Adipocyte (in vitro differentiated cells): ENCODE results near the gene MPST.
A peak's percentile ranks its signal among the peaks of the same experiment; 100 is the strongest.

Source experiments
- DNase-seq: peaks from one replicate; pipeline ENCODE4 v3.0.0-alpha.2; 2015; ENCODE audit warnings: low read depth
- H3K27me3 ChIP-seq: replicated peaks from 2 replicates; pipeline ENCODE4 v1.7.0; 2013; ENCODE audit warnings: mild to moderate bottlenecking, low read length, moderate library complexity; ENCODE audit not compliant: control insufficient read depth, insufficient read depth
- H3K36me3 ChIP-seq: 2 replicates; pipeline ENCODE4 v1.7.0; 2013; ENCODE audit warnings: low read length, mild to moderate bottlenecking, moderate library complexity; ENCODE audit not compliant: control insufficient read depth, insufficient read depth, severe bottlenecking
- H3K4me1 ChIP-seq: 2 replicates; pipeline ENCODE4 v1.7.0; 2013; ENCODE audit warnings: mild to moderate bottlenecking, low read length, moderate library complexity; ENCODE audit not compliant: control insufficient read depth, insufficient read depth
- H3K4me3 ChIP-seq: 2 replicates; pipeline ENCODE4 v1.7.0; 2013; ENCODE audit warnings: mild to moderate bottlenecking, low read length, moderate library complexity
- H3K9ac ChIP-seq: 2 replicates; pipeline ENCODE4 v1.7.0; 2013; ENCODE audit warnings: mild to moderate bottlenecking, low read length, moderate library complexity
- H3K9me3 ChIP-seq: 2 replicates; pipeline ENCODE4 v1.7.0; 2013; ENCODE audit warnings: mild to moderate bottlenecking, low read length, moderate library complexity; ENCODE audit not compliant: control insufficient read depth

The MPST gene

DNA sequence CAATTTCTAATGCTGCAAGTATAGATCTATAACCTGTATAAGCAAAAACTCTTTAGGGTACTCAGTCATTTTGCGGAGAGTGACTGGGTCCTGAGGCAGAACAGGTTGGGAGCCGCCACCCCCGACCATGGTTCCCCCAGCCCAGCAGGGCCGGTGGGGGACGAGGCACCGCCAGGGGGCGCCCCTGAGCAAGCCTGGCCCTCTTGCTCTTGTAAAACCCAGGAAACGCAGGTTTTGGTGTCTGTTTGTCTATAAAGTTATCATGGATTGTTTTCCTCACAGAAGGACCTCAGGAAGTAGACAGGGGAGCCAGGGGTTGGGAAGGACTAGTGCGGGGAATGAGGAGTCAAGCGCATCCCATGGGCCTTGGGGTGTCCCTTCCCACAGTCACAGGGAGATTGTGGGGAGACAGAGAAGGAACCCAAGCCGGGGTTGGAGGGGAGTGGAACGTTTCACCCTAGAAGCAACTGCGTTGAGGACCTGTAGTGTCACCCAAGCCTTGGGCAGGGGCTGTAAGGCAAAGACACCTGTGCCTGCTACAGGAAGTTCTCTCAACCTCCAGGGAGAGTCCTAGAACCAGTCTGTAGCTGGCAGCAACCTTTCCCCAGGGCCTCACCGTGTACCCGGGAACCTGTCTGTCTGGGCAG, 58.4 kb downstream of the MPST start:
- peaks cover 56% of the 10 kb centered on the region for H3K27me3 ChIP-seq

DNA sequence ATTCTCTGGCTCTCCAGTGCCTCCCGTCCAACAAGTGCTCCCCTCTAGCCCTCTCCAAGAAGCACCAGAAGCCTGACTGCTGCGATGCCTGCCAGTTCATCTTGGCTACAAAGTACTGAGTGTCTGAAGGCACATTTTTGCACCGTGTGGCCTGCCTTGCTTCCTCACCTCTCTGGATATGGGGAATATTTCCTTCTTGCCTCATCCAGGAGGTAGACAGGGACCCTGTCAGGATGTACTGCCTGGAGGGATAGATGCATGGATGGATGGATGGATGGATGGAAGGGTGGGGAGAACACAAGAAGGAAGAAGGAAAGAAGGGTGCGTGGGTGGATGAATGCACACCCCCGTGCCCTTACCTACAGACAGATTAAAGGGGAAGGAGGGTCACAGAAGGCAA, 59.6 kb downstream of the MPST start:
- no peak overlapping the region for H3K4me3 ChIP-seq
- peaks cover 56% of the 10 kb centered on the region for H3K27me3 ChIP-seq
- no peaks in the 10 kb centered on the region for H3K4me1 ChIP-seq
- DNase-seq, result no peak
- no peaks in the 10 kb centered on the region for H3K36me3 ChIP-seq
- H3K9me3 ChIP-seq, result no peaks in the 10 kb centered on the region
- H3K9ac ChIP-seq, result no peak overlapping the region

More for the DNA sequence above, 58.4 kb downstream of the MPST start:
- Histone ChIP-seq H3K36me3 (no peaks in the 10 kb centered on the region), H3K9me3 (no peaks in the 10 kb centered on the region), H3K4me1 (no peaks in the 10 kb centered on the region), H3K9ac (no peak overlapping the region), H3K4me3 (no peak overlapping the region)
- peak; percentile 69 for DNase-seq
